SK-N-MC (cell line): ENCODE data around the gene ENG.

Source experiments
- EZH2 ChIP-seq: fragments of 200-600 bp; sonication (generic); IDR thresholded peaks from one replicate; pipeline ENCODE4 v1.6.1; 2017; ENCODE audit warnings: antibody characterized with exemption
- FOXP2 ChIP-seq: optimal IDR thresholded peaks from 2 replicates; pipeline ENCODE3; 2011; ENCODE audit warnings: mild to moderate bottlenecking, moderate library complexity; ENCODE audit not compliant: insufficient read depth; ENCODE audit errors: extremely low read length, control extremely low read depth
- POLR2AphosphoS5 ChIP-seq: IDR thresholded peaks from 2 replicates; pipeline ENCODE4 v1.6.1; 2012; ENCODE audit warnings: mild to moderate bottlenecking, low read depth, low read length, borderline replicate concordance

DNA sequence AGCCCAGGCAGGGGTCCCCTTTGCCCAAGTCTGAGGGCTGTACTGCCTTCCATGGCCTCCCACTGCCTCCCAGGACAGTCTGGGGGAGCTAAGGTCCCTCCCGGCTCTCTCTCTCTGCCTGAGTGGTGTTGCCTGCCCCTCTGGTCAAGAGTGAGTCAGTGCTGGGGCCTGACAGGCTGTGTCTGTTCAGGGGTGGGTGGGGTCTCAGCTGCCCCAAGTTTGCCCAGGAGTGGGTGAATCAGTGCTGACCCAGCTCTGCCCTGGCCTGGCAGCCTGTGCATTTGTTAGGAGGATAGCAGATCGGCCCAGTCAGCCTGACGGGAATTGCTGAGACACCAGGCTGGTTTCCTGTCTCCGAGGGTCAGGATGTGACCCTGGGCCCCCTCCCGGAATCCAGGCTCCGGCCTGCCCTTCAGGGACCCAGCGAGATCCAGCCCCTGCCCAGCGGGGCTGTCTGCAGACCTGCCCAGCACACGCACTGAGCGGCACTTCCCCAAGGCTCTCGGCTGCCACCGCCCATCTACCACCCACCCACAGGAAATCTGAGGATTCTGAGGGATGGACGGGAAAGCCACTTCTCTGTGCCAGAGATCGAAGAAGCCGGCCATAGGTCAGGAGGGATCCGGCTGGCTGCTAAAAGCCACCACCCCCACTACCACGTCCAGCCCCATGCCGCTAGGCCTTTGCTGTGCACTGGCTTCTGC, 15.9 kb downstream of the ENG start:
- TF ChIP-seq EZH2 = no peak
- TF ChIP-seq POLR2AphosphoS5 = no peak
- TF ChIP-seq FOXP2 = no peak
